A549 (cell line): ENCODE data around the gene TMEM158. TPM values are rescaled to one million over a fixed set of nuclear protein-coding genes. Genes with fewer than 3 reads are reported as not detected.

Source experiments
- ATAC-seq, 2 experiments: fragments of 200-7000 bp in 1 of 2; fragments of >200 bp in 1 of 2; cut with Nextera tagmentation in 1 of 2; cut with Tn5 transposase in 1 of 2; 3 replicates each; pipeline versions ENCODE4 v1.8.0 to v1.9.1; 2018 to 2020; ENCODE audit warnings: mild to moderate bottlenecking in 1 of 2, moderate library complexity in 1 of 2
- CTCF ChIA-PET: fragments of 300-600 bp; sonication (Branson Sonifier 250); formaldehyde crosslinking; extraction: SDS; loops from one replicate; lab custom pipeline; 2021; ENCODE audit warnings: antibody characterized with exemption, inconsistent platforms; lab: Yijun Ruan, JAX
- POLR2A ChIA-PET: fragments of 350-600 bp; formaldehyde crosslinking; extraction: SDS; loops from one replicate; lab custom pipeline; 2021; ENCODE audit warnings: antibody characterized with exemption, inconsistent platforms; lab: Yijun Ruan, JAX
- DNase-seq, 2 experiments: peaks; one replicate each; pipeline versions ENCODE4 v3.0.0 to v3.0.0-alpha.2; 2011 to 2016; ENCODE audit warnings: low read depth in 1 of 2, low spot score in 1 of 2
- FAIRE-seq: peaks from 2 replicates; lab custom pipeline; 2011; peaks lifted over from hg19 to GRCh38; lab: Jason Lieb, UNC
- H3K27ac ChIP-seq, 2 experiments: fragments of >200 bp; sonication (Bioruptor Twin); formaldehyde crosslinking; 3 replicates each; pipeline ENCODE4 v1.5.1; 2016 to 2017
- H3K4me1 ChIP-seq: fragments of >200 bp; sonication (Bioruptor Twin); formaldehyde crosslinking; 3 replicates; pipeline ENCODE4 v1.6.1; 2016
- H3K4me2 ChIP-seq: fragments of >200 bp; sonication (Bioruptor Twin); formaldehyde crosslinking; 3 replicates; pipeline ENCODE4 v1.6.1; 2016
- H3K4me3 ChIP-seq: fragments of >200 bp; sonication (Bioruptor Twin); formaldehyde crosslinking; 3 replicates; pipeline ENCODE4 v1.5.1; 2016
- H3K9me3 ChIP-seq: fragments of >200 bp; sonication (Bioruptor Twin); formaldehyde crosslinking; 3 replicates; pipeline ENCODE4 v1.6.1; 2016
- ATOH8 ChIP-seq: fragments of 250-450 bp; sonication (Bioruptor Pico); IDR thresholded peaks from 2 replicates; pipeline ENCODE4 v1.5.0; 2020; ENCODE audit warnings: low read depth, mild to moderate bottlenecking, moderate library complexity
- BCL3 ChIP-seq: fragments of >200 bp; sonication (Bioruptor Twin); formaldehyde crosslinking; IDR thresholded peaks from 3 replicates; pipeline ENCODE4 v1.6.1; 2016
- CBX2 ChIP-seq: fragments of 200-600 bp; sonication (generic); IDR thresholded peaks from 2 replicates; pipeline ENCODE4 v1.6.1; 2016; ENCODE audit warnings: low read depth, mild to moderate bottlenecking, borderline replicate concordance
- CBX8 ChIP-seq: fragments of 200-600 bp; sonication (generic); IDR thresholded peaks from 2 replicates; pipeline ENCODE4 v1.6.1; 2016
- CEBPB ChIP-seq, 2 experiments: fragments of >200 bp in 1 of 2; sonication (Bioruptor Twin) in 1 of 2; formaldehyde crosslinking in 1 of 2; IDR thresholded peaks; 2 replicates each; pipeline ENCODE4 v1.6.1; 2012 to 2016
- EP300 ChIP-seq, 2 experiments: fragments of >200 bp; sonication (Bioruptor Twin); formaldehyde crosslinking; IDR thresholded peaks; 2 replicates in 1 of 2; 3 replicates in 1 of 2; pipeline ENCODE4 v1.6.1; 2016 to 2017
- ESRRA ChIP-seq: fragments of 150-350 bp; IDR thresholded peaks from 2 replicates; pipeline ENCODE4 v1.6.1; 2014; ENCODE audit warnings: mild to moderate bottlenecking, low read length, borderline replicate concordance
- FOSB ChIP-seq: fragments of 250-450 bp; sonication (Bioruptor Pico); IDR thresholded peaks from 2 replicates; pipeline ENCODE4 v1.5.0; 2020; ENCODE audit warnings: mild to moderate bottlenecking, moderate library complexity
- FOXS1 ChIP-seq: fragments of 250-450 bp; sonication (Bioruptor Pico); IDR thresholded peaks from 2 replicates; pipeline ENCODE4 v1.5.0; 2020; ENCODE audit warnings: mild to moderate bottlenecking, moderate library complexity
- HMGXB4 ChIP-seq: fragments of 250-450 bp; sonication (Bioruptor Pico); IDR thresholded peaks from 2 replicates; pipeline ENCODE4 v1.5.0; 2021; ENCODE audit warnings: mild to moderate bottlenecking, moderate library complexity, borderline replicate concordance
- HOXB5 ChIP-seq: fragments of 250-450 bp; sonication (Bioruptor Pico); IDR thresholded peaks from 2 replicates; pipeline ENCODE4 v1.5.0; 2020; ENCODE audit warnings: mild to moderate bottlenecking, moderate library complexity
- JUN ChIP-seq, 2 experiments: fragments of >200 bp; sonication (Bioruptor Twin); formaldehyde crosslinking; IDR thresholded peaks; 2 replicates in 1 of 2; 3 replicates in 1 of 2; pipeline ENCODE4 v1.6.1; 2016 to 2017
- MAX ChIP-seq: IDR thresholded peaks from 2 replicates; pipeline ENCODE4 v1.6.1; 2012
- MAZ ChIP-seq: fragments of 150-350 bp; IDR thresholded peaks from 2 replicates; pipeline ENCODE4 v1.6.1; 2014; ENCODE audit warnings: antibody characterized with exemption, low read depth, low read length, borderline replicate concordance
- MYC ChIP-seq: IDR thresholded peaks from 2 replicates; pipeline ENCODE4 v1.6.1; 2012; ENCODE audit warnings: mild to moderate bottlenecking, inconsistent platforms, low read length, improper control_type of control experiment, borderline replicate concordance
- NPAS2 ChIP-seq: fragments of 250-450 bp; sonication (Bioruptor Pico); IDR thresholded peaks from 2 replicates; pipeline ENCODE4 v1.8.0; 2022; ENCODE audit warnings: mild to moderate bottlenecking, moderate library complexity, borderline replicate concordance
- POLR2A ChIP-seq: IDR thresholded peaks from 2 replicates; pipeline ENCODE4 v1.6.1; 2012; ENCODE audit warnings: mild to moderate bottlenecking, low read length
- REST ChIP-seq: fragments of 200-600 bp; sonication (generic); IDR thresholded peaks from 2 replicates; pipeline ENCODE4 v1.6.1; 2016; ENCODE audit warnings: antibody characterized with exemption, mild to moderate bottlenecking, moderate library complexity
- WGBS: methylation state at CpG from one replicate; pipeline ENCODE4 v1.1.6; 2017; ENCODE audit errors: missing lambda C conversion rate; 5-methylcytosine and 5-hydroxymethylcytosine counted together
- polyA minus RNA-seq: library from RNA; depleted of rRNA, polyadenylated mRNA; stranded (reverse); fragments of >200 nt; gene quantifications from 2 replicates; pipeline ENCODE4 v1.2.3, GENCODE V29; 2011; rRNA and poly(A)+ RNA removed
- polyA plus RNA-seq, 4 experiments: library from polyadenylated mRNA; depleted of rRNA in 3 of 4; stranded (reverse); fragments of >200 nt; fragmentation: RNase III in 1 of 4; extraction: RNeasy Plus Mini Kit Qiagen cat#74134 plus additional on column Dnase treatment in 1 of 4; gene quantifications; 2 replicates in 3 of 4; 3 replicates in 1 of 4; pipeline ENCODE4 v1.2.3, GENCODE V29; 2011 to 2017

The TMEM158 gene
- polyA plus RNA-seq (2011; rRNA removed), result 0.95 and 1.8 TPM in 2 replicates
- polyA plus RNA-seq (2012; cell fraction: cytosol; rRNA removed), result 3.6 and 5.7 TPM in 2 replicates
- polyA plus RNA-seq (2012; cell fraction: nucleus; rRNA removed), result 3.0 and 5.3 TPM in 2 replicates
- polyA plus RNA-seq (2017; fragmentation: RNase III; extraction: RNeasy Plus Mini Kit Qiagen cat#74134 plus additional on column Dnase treatment), result 3.2 to 3.9 TPM (median 3.4 TPM) in 3 replicates
- polyA minus RNA-seq, result 0.25 and 0.73 TPM in 2 replicates

GRCh38 chr3:45226206-45226915, at the start of gene TMEM158:
TSS of gene TMEM158 (minus strand) at chr3:45226287. CDS start at chr3:45226027, 260 bp downstream.
- peak within 1 kb of the TSS; percentile 68 to 92; a peak in 5 of 6 replicates for H3K27ac ChIP-seq
- peak within 1 kb of the TSS; percentile 95 for H3K4me2 ChIP-seq
- FAIRE-seq (no peak), ATAC-seq (peak; percentile 88 to 89), DNase-seq (peak; percentile 45 to 86)
- 21% methylated on average over 16 of the region's 63 CpGs for WGBS
- H3K9me3 ChIP-seq, result no peaks in the 10 kb centered on the region
- TF ChIP-seq NPAS2 (CRISPR knock-in tag) (no peak), HOXB5 (CRISPR knock-in tag) (no peak), CBX2 (no peak), JUN (IDR thresholded peaks at IDR 0.05) (peak in 1 of 2 experiments; percentile 45; a peak in 1 of 5 replicates), ESRRA (no peak), BCL3 (0 out of 3 replicates have a peak, but pooled peaks have one; percentile 20), CEBPB (IDR thresholded peaks at IDR 0.05) (no peak), POLR2A (peak; percentile 33; the same call in 1 of the 2 replicates)
- peaks cover 8% of the 10 kb centered on the region; the same call in 1 of the 3 replicates for H3K4me1 ChIP-seq
- CTCF ChIA-PET, result interaction anchor here (0.6 to 4.5 kb wide), 10 partner anchors 8 to 284 kb away, joined by 3 to 33 read pairs (median 5); no protein-coding TSS in a partner anchor
- H3K4me3 ChIP-seq, result peak within 1 kb of the TSS; percentile 62
- POLR2A ChIA-PET, result no interaction called here

- no peak for FAIRE-seq
- no peaks in the 10 kb centered on the region; the same call in 2 of the 3 replicates for H3K9me3 ChIP-seq
- H3K4me1 ChIP-seq, result peaks cover 6% of the 10 kb centered on the region; the same call in 1 of the 3 replicates
- CTCF ChIA-PET, result no interaction called here
- no peak for TF ChIP-seq BCL3
- no peak for TF ChIP-seq MYC
- no peak for TF ChIP-seq HMGXB4 (CRISPR knock-in tag)
- TF ChIP-seq MAZ, result no peak
- TF ChIP-seq CBX8, result no peak
- TF ChIP-seq FOSB (CRISPR knock-in tag), result no peak
- no peak for TF ChIP-seq EP300 (IDR thresholded peaks at IDR 0.05)
- TF ChIP-seq HOXB5 (CRISPR knock-in tag), result no peak
- no peak for TF ChIP-seq MAX
- no peak for TF ChIP-seq ATOH8
- TF ChIP-seq JUN (IDR thresholded peaks at IDR 0.05), result no peak
- TF ChIP-seq FOXS1 (CRISPR knock-in tag), result no peak
- no peak for TF ChIP-seq REST
- POLR2A ChIA-PET, result no interaction called here
- no peak overlapping the region for H3K4me2 ChIP-seq
- no peak for DNase-seq
- no peak for ATAC-seq
- H3K4me3 ChIP-seq, result no peak overlapping the region
- WGBS, result 36% methylated on average over 5 of the region's 5 CpGs
- no peak overlapping the region for H3K27ac ChIP-seq
These were observed 49.1 kb upstream of the TMEM158 start for GRCh38 chr3:45275006-45275704.
